HG03139 (cell line): ENCODE measurements around the gene CALML4.
"Not testable (repeated sequence)": the region's sequence is repeated elsewhere in the genome, so short reads cannot be mapped to it uniquely, and the experiment has no call there.

ENCODE experiments used
- ATAC-seq: cut with Tn5 transposase; IDR thresholded peaks from one replicate; pipeline ENCODE4 v1.9.1; 2021; ENCODE audit not compliant: unreplicated experiment

CALML4 gene

DNA sequence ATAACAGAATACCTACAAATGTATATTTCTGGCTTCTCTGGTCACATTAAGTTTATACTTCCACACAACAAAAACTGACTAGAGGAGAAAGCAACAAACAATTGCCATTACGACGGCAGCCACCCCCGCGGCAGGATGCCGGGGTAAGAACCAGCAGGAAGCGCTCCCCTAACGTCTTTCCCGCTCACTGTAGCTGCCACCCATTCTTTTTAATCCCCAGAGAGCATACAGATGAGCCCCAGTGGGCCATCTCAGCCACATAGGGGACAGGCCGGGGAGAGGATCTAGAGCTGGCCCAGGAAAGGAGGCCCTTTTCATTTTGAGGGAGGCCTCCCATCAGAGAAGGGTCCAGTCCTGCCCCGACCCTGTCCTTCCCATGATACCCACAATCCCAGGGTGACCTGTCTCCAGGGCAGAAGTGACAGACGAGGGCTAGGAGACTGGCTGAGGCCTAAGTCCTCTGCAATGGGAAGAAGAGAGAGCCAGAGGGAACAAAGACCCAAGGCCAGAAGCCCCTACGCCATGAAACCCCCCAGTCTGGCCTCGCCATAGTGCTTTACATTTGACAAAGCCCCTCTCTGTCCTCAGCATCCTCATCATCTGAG is 3.6 kb upstream of the CALML4 start:
- ATAC-seq: no peak

DNA sequence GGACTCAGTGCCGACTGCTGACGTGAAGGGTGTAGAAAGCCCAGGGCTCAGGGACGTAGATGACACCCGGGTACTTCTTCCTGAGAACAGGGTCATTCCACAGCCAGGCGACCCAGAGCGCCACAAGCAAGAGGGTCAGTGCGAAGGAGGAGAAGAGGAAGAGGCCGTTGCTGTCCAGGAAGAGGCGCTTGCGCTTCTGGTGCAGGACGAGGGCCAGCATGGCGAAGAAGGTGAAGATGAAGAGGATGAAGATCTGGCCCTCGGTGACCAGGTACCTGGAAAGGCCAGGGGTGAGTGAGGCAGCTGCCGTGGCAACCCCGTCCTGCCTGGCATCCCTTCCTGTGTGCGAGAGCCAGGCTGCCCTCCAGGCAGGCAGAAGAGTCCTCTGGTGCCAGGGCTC is 3.0 kb upstream of the CALML4 start:
- no peak for ATAC-seq

DNA sequence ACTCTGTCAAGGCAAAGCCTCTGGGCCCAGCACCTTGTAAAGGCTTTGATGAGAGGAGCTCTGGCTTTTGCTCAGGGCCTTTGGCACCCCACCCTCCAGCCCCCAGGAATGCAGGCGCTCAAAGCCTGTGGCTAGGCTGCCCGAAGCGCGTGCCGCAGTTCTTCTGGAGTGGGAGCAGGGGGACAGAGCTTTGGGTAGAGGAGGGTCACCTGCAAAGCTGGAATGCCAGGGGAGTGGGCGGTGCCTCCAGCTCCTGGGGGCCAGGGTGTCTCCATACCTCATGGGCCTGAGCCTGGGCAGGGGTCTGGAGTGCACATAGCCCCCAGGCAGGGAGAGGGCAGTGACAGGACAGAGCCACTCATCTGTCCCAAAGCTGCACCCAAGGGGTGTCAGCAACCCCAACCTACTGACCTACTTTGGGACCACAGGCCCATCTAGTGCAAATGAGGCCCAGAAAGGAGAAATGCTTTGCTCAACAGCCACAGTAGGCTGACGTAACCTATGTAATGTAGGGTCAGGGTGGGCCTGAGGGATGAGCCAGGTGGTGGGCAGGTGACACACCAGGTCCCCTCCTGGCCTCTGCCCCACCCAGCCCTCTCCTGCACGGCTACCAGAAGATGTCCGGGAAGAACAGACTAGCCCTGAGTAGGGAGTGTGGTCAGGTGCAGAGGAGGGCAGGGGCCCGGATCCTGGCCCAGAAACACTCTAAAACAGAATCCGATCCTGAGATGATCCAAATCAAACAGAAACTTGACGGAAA is 2.2 kb upstream of the CALML4 start:
- no peak for ATAC-seq

DNA sequence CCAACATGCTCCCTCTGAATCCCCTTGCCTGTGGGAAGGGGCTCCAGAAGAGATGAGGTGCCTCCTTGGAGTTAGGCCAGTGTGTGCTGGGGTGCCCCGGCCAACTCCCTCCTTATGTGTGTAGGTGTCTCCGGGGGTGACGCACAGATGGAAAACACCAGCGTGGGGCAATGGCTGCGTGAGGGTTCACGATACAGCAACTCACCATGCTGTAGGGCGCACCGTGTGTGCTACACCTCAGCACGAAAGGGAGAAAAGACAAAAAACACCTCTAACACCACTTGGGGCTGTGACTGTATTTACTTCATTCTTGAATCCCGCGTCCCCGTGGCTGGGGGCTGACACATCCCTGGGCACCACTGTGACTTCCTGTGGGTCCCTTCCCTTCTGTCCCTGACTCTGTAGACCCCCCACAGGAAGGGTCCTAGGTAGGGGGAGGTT is 1.6 kb upstream of the CALML4 start:
- no peak for ATAC-seq

DNA sequence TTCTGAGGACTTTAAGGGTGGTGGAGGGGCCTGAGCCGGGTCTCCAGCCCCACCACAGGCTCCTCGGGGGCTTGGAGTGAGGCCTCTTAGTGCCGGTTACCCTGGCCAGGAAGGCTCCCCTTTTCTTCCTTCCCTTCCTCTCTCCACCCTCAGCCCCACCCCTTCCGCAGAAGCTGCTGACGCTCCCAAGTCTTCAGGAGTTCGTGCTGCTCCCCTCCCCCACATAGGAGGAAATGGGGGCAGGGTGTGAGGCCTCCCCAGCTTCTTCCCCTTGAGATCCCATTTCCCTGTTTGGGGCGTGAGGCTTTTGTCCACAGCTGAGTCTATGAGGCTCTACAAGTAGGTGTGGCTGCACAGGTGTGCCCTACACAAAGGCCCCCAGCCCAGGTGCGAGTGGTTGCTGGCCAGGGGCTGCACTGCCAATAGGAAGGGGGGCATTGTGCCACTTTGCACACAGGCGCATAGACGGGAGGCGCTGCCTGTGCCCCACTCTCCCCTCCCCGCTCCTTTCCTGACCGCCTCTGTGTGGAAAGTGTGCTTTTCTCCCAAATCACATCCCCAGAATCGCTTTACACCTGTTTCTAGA is 915 bp upstream of the CALML4 start:
- ATAC-seq: no peak

DNA sequence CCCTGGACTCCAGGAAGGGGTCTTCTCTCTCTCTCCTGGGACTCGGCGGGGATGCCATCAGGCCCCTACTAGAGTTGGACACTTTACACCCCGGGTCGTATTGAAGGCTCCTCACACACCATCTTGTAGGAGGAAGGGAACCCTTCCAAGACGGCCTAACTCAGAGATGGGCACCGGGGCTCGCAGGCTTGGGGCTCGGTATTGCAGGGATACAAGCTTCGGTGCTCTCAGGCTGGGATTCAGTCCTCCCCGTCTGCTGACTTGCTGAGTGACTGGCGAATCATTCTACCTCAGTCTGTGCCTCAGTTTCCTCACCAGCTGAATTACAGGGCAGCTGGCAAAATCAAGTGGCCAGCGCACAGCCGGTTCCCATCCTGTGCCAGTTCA is 419 bp upstream of the CALML4 start:
- no peak for ATAC-seq

DNA sequence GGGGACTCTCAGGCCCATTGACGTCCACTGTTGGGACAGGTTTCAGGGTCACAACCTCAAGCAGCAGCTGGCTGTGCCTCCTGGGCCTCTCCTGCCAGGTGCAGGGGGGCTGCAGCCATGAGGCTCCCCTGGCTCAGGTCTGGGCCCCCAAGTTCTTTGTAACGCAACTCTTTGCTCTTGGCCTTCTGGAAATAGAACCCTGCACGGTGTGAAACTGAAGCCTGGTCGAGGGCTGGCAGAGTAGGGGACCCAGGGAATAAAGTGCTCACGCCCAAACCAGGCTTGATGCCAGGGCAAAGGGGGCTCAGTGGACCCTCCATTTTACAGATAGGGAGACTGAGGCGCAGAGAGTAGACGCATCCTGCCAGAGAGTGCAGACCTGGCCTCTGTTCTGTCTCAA is 771 bp downstream of the CALML4 start:
- ATAC-seq: no peak

DNA sequence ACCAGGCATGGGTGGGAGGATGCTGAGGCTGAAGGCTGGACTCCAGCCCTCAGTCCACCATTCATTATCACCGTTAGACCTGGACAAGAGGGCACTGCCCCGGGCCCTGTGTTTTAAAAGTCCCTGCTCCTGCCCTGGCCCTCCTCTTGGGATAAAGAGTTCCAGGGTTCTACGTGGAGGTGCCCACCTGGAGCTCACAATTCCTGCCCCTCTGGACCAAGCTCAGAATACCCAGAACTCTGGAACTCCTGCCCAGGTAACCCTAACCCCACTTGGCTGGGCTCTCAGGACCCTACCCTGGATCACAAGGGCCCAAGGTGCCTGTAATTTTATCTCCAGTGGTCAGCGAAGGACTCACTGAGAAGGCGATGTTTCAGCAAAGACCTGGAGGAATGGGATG is 1.2 kb downstream of the CALML4 start:
- ATAC-seq: no peak

DNA sequence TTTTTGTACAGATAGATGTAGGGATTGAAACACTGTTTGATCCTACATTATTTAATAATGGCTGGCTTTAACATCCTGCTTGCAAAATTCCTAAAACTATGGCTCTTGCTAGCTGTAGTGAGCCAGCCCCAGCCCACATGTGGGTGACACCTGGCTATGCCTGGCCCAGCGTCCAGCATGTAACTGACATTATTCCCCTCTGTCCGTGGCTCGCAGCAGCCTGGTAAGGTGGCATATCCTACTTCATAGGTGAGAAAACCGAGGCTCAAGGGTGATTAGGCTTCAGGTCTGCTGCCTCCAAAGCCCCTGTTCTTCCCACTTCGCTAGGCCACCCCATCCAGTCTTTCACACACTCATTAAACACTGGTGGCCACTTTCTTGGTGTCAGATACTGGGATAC is 1.6 kb downstream of the CALML4 start:
- ATAC-seq: no peak

DNA sequence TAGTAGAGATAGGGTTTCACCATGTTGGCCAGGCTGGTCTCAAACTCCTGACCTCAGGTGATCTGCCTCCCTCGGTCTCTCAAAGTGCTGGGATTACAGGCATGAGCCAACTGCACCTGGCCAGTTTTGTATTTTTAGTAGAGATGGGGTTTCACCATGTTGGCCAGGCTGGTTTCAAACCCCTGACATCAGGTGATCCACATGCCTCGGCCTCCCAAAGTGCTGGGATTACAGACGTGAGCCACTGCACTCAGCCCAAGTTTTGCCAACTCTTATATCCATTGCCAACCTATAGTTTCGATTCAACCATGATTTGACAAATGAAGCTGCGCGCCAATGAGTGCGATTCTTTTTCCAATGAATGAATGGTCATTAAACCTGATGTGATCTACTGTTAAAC is 2.1 kb downstream of the CALML4 start:
- ATAC-seq: not testable (repeated sequence)

DNA sequence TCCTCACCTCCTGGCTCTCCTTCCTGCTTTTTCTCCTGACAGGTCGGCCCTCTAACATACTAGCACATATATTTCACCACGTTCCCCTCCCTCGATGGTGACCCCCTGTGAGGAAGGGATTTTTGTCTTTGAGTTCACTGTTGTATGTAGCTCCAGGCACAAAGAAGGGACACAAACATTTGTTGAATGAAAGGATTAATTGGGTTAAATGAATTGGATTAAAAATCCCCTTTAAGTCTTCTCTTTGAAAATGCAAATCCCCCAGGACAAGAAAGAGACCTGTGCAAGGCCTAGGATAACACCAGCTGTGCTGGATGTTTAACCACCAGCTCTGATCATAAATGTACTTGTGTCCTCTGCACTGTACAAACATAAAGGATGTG is 3.3 kb downstream of the CALML4 start:
- no peak for ATAC-seq

DNA sequence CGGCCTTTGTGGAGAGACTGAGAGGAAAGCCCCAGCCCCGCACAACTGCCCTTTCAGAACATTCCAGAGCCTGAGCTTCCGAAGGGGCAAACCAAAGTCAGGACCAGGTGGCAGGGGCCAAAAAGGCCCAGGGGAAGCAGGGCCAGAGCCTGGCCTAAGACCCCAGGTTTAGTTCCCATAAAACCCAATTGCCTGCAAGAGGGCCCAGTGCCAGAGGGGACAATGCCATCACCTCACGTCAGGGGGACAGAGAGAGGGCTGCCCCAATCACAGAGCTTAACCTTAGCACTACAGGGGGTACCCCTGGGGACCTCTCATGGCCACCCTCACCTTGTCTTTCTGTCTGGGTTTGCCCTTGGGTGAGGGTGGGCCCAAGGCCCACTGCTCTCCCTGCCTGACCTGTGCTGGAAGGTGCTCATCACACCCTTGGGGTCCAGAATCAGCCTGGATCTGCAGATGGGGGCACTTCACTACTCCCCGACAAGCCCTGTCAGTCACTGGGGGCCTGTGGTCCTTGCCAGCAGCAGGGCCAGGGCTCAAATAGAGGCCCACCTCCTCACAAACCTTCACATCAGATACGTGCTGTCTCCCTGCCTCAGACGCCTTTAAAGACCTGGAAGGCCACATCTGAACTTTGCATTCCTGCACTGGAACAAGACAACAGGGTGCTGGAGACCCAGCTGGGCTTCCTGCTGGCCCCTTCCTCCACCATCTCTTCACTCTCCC is 3.8 kb downstream of the CALML4 start:
- no peak for ATAC-seq

DNA sequence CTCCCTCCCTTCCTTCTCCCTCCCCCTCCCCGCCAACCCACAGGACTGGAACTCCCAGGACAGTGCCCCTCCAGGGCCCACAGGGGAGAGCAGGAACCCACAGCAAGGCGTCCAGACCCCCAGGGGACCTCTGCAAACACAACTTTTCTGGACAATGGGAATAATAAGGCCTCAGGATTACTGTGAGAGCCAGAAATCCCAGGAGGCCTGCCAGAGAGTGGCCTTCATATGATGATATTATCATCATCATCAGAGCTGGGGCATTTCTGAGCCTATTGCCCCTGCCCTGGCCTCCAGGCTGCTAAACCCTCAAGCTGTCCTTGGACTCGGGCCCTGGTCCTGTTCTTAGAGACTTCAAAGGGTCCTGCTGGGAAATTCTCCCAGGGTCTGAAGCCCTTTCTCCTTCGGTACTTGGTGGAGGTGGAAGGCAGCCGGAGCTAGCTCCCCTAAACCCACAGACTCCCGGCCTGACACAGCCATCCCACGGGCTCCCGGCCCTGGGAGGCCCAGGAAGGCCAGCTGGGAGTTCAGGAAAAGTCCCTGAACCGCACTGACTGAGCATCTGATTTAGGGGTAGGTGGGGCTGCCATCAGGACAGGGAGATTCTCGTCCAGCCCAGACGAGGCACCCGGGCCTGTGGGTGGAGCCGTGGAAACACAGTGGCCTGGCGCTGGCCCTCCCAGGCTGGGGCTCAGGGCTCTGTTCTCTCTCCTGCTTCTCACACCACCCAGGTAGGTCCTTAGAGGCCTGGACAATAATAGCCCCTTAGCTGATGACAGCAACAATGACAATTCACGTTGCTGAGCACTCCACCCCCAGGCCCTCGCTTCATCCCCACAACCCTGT is 4.9 kb downstream of the CALML4 start:
- ATAC-seq: no peak

DNA sequence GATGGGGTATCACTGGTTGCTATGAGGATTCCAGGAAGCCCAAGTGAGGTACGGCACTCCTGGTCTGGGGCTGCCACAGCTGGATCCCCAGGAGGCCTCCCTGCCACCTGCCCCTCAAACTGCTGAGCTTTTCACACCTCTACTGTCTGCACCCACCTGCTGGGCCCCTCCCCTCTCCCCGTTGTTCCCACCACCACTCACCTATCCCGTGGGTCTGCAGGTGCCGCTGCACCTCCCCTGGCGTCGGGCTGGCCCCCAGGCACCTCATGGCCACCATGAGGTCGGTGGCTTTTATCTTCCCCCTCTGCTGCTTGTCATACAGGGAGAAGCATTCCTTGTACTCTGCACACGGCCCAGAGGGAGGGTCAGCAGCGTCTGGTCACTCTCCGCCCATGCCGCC is 5.8 kb downstream of the CALML4 start:
- no peak for ATAC-seq

DNA sequence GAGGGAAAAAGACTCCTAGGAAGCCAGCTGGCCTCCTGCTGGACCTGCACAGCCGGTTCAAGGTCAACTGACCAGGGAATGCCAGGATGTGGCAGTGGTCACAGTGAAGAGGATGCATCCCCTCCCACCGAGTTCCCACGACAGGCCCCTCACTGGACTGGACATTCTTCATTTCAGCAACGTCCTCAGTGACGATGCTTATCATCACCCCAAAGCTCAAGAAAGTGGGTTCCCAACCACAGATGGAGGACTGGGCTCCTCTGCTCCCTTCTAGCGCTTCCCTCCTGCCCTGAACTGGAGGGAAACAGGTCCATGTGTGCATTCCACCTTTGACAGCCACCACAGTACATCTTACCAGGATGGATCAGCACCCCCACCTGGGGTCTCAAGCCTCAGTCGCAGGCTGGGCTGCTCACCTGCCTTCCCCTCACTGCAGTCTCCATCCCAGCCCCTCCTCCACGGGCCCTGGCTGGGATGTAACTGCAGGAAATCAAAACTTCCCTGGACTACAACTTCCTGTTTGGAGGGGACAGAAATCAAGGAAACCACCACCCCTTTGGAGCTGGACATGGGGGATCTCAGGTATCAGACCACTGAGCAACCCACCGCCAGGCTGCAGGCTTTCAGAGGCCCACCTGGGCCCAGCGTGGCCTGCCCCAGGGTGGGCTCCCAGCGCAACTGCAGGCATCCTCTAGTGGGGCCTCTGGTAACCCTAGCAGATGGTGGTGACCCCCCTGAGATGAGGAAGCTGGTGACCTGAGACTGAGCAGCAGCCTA is 7.3 kb downstream of the CALML4 start:
- ATAC-seq: no peak

DNA sequence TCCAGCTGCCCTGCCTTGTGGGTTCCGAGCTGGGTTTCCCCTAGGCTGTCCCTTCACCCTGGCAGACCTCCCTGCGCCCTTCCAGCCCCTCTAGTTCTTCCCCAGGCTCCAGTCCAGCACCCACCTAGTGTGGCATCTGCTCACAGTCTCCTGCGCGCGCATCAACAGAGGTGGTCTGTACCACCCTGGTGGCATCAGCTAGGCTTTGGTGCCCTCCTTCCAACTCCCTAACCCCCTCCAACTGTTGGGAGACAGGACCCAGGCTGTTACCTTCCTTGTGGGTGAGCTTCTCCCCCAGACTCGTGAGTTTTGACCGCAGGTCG is 8.0 kb downstream of the CALML4 start:
- ATAC-seq: no peak

DNA sequence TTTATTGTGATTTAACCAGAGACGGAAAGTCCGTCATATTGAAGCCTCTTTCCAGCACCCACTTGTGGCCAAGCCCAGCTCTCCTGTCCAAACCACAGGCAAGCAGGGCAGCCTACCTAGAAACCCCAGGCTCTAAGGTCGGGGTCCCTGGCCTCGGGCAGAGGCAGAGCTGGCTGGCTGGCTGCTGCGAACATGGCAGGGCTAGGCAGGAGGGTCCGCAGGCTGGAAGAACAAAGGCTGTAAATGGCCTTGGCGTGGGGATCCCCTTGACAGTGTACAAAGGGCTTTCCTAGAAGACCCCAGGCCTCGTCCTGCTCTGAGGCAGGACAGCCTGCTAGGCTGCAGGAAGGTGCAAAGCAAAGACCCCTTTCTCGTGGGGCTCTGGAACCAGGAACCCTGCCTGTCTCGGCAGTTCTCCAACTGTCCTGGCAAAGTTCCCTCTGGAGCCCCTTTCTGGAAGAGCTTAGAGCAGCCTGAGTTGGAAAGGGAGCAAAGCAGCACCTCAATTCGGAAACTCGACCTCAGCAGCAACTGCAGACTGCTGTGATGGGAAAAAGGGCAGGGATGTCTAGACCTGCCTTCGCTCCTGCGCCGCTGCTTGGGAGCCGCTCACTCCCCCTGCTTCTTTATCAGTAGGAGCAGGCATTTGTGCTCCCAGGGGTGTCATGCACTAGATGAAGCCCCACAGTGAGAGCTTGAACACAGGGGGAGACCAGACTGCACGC is 8.5 kb downstream of the CALML4 start:
- ATAC-seq: no peak

DNA sequence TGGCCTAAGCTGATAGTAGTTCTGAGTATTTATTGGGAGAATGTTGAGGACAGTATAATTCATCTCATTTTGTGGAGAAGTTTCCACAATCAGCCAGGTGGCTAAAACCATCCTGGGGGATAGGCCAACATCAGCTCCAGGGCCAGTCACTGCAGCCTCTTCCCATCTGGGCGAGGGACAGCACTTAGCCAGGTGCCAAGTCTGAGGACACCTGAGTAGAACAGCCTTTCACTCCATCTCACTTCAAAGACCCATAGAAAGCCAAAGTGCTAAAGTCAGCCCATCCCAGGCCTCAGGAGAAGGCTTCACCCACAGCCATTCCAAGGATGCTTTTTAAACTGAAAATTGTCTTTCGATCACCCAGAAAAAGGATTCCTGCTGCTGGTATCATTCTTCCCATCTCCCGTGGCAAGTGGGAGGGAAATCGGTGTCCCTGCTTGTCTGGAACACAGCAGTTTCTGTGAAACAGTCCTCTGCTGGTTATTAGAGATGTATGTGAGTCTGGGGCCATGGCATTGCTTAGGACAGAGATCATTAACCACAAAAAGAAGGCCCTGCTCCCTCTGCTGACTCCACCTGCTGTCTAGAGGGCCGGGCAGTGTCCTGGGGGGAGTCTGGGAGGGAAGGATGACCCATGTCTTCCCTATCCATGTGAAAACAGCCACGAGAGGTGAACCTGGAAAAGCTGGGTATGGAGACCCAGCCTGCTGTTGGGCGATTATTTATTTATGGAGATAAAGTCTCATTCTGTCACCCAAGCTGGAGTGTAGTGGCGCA is 9.6 kb downstream of the CALML4 start:
- ATAC-seq: no peak
